OCI-M2 (cell line): ENCODE results near the gene CAMSAP3.

Source experiments
- DNase-seq: peaks from one replicate; lab custom pipeline; 2025; ENCODE audit not compliant: unreplicated experiment; lab: John Stamatoyannopoulos, UW

The CAMSAP3 gene

GRCh38 chr19:7646426-7646700 is 50.7 kb downstream of the CAMSAP3 start:
- no peak for DNase-seq

- DNase-seq = no peak
Observed at GRCh38 chr19:7647156-7647555, 51.5 kb downstream of the CAMSAP3 start.

GRCh38 chr19:7648265-7649014 is 52.8 kb downstream of the CAMSAP3 start:
- DNase-seq = no peak

- DNase-seq = no peak
Observed at GRCh38 chr19:7650148-7650547, 54.5 kb downstream of the CAMSAP3 start.

GRCh38 chr19:7652061-7652641 is 56.5 kb downstream of the CAMSAP3 start:
- DNase-seq = no peak

- no peak for DNase-seq
Observed at GRCh38 chr19:7654401-7654800, 58.7 kb downstream of the CAMSAP3 start.

- DNase-seq = no peak
Observed at GRCh38 chr19:7655581-7655980, 59.9 kb downstream of the CAMSAP3 start.

GRCh38 chr19:7657131-7657751 is 61.6 kb downstream of the CAMSAP3 start:
- DNase-seq = no peak

- no peak for DNase-seq
Observed at GRCh38 chr19:7658219-7658686, 62.6 kb downstream of the CAMSAP3 start.

- no peak for DNase-seq
Observed at GRCh38 chr19:7661744-7662538, 66.3 kb downstream of the CAMSAP3 start.

- DNase-seq = no peak
Observed at GRCh38 chr19:7662657-7663056, 67.0 kb downstream of the CAMSAP3 start.

- DNase-seq = no peak
Observed at GRCh38 chr19:7663706-7664105, 68.0 kb downstream of the CAMSAP3 start.

GRCh38 chr19:7665076-7665475 is 69.4 kb downstream of the CAMSAP3 start:
- no peak for DNase-seq
